CD4-positive, alpha-beta T cell treated with Interleukin-2 at 100 ng/mL for 4 hours (primary cell): ENCODE results near the gene GLI1.

Experiments used
- DNase-seq: peaks from one replicate; pipeline ENCODE4 v3.0.0-alpha.2; 2020; ENCODE audit warnings: low spot score

Gene GLI1

GRCh38 chr12:57518920-57519795 lies 59.6 kb downstream of the GLI1 start:
- no peak for DNase-seq

- DNase-seq = peak; percentile 13
Measured at GRCh38 chr12:57519796-57520052, 60.1 kb downstream of the GLI1 start.

- peak; percentile 99 for DNase-seq
Measured at GRCh38 chr12:57520053-57520818, 60.7 kb downstream of the GLI1 start, which contains the start of gene DDIT3. Gene DDIT3, minus strand, starts transcription at chr12:57520514. Its CDS starts 3,108 bp downstream, at chr12:57517406.

- peak; percentile 11 for DNase-seq
Measured at GRCh38 chr12:57521525-57522010, 62.0 kb downstream of the GLI1 start.
